Embryonic facial prominence (tissue), 1 donor: ENCODE data around the gene OR8I2.
"Not testable (repeated sequence)": the region's sequence is repeated elsewhere in the genome, so short reads cannot be mapped to it uniquely, and the experiment has no call there.

Source experiments
- DNase-seq: peaks from one replicate; pipeline ENCODE4 v3.0.0-alpha.2; 2016; ENCODE audit errors: extremely low spot score

Gene OR8I2

DNA sequence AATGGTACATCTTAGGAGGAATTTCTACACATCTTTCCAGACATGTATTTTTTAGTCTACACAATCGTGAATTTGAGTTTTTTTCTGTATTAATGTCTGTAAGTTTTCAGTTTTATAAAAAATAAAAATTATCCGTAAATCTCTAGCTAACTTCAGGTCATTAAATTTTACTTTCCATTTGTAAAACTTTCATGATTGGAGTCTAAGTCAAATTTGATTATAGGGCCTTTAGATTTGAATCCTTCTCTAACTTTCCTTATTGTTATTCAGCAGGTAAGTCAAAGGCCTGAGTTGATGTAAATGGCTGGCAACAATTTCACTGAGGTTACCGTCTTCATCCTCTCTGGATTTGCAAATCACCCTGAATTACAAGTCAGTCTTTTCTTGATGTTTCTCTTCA is at the start of gene OR8I2:
TSS of gene OR8I2 (plus strand) at position 301 of the 400 bp plus-strand sequence. CDS start at position 301, 0 bp downstream.
- DNase-seq, result no peak

DNA sequence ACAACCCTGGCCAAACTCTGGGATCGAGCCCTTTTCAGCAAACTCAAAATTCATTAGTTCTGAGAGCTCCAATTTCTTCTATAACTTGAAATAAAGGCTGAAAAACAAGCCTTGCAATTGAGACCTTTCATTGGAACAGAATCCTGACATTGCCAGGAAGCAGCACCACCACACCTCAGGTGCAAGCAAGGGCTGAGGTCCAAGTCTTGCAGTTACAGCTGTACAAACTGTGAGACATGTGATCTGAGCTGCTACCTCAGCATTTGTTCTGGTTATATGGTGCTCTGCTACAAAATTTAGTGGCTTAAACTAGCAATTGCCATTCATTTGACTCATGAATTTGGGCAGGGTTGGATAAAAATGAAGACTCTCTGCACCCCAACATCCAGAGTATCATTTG is 47.6 kb upstream of the OR8I2 start:
- DNase-seq, result no peak

DNA sequence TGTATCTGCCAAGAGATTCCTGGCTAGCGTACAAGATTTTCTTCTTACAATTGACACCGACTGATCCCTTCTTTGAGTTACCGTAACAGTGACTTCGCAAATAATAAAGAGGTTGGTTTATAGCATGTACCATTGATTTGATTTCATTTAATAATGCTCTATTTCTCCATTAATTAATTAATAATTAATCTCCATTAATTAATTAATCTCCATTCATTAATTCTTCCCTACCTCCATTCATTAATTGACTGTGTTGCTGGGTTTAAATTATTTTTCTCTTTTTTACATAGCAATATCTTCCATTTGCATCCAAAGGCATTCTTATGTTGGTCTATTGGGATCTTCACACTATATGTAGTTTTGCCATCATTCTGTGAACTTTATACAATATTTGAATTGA is 44.6 kb upstream of the OR8I2 start:
- DNase-seq, result no peak

DNA sequence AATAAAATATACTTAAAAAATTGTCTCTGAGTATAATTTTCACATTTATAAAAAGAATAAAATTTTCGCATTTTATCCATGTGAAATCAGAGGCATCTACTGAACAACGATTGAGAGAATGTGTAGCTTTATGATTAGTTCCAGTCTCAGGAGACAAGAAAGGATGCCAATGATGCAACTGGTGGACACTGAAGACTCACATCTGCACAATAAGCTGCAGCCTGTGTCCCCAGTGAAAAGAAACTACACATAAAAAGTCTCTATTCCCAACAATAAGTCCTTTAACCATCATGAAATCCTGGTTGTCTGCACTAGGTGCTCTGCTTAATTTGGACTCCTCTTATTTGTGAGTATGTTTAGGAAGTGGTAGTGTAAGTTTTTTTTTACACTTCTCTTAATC is 43.6 kb upstream of the OR8I2 start:
- no peak for DNase-seq

DNA sequence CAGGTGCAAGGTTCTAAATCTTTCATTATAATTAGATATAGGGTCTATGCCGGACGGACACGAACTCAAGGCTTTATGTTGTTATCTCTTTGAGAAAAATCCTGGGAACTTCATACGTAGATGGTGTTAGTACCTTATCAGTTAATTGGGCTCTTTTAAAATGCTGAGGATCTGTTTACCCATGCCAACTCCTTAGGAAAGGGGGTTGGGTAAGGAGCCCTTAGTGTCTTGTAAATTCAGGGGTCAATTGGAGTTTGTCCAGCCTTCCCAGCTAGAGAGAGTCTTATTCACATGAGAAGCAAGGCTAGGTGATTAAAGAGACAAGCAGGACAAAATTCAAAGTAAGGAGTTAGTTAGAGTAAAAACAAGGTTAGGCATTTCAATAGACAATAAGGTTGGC is 36.7 kb upstream of the OR8I2 start:
- DNase-seq, result not testable (repeated sequence)

DNA sequence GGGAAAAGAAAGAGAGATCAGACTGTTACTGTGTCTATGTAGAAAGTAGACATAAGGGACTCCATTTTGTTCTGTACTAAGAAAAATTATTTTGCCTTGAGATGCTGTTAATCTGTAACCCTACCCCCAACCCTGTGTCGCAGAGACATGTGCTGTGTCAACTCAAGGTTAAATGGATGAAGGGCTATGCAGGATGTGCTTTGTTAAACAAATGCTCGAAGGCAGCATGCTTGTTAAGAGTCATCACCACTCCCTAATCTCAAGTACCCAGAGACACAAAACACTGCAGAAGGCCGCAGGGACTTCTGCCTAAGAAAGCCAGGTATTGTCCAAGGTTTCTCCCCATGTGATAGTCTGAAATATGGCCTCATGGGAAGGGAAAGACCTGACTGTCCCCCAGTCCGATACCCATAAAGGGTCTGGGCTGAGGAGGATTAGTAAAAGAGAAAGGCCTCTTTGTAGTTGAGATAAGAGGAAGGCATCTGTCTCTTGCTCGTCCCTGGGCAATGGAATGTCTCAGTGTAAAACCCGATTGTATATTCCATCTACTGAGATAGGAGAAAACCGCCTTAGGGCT is 35.4 kb upstream of the OR8I2 start:
- DNase-seq, result not testable (repeated sequence)

DNA sequence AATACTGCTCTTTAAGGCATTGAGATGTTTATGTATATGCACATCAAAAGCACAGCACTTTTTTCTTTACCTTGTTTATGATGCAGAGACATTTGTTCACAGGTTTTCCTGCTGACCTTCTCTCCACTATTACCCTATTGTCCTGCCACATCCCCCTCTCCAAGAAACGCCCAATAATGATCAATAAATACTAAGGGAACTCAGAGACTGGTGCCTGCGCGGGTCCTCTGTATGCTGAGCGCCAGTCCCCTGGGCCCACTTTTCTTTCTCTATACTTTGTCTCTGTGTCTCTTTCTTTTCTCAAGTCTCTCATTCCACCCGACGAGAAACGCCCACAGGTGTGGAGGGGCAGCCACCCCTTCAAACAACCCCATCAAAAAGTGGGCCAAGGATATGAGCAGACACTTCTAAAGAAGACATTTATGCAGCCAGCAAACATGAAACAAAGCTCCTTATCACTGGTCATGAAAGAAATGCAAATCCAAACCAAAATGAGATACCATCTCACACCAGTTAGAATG is 34.8 kb upstream of the OR8I2 start:
- DNase-seq, result not testable (repeated sequence)

DNA sequence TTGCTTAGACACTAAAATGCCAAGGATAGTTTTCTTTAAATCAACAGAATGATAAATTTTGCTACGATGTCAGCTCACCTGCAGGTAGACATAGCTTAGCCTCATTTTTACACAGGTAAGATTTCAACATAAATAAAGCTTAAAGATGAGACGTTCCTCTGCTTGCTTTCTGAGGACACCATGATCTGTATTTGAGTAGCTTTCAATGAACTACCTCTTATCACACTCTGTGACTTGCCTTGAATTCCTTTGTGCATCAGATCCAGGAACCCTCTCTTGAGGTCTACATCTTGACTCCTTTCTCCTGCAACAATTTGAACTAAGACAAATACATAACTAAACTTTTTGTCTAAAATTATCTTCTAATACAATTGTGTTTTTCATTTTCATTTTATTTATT is 26.1 kb upstream of the OR8I2 start:
- no peak for DNase-seq

DNA sequence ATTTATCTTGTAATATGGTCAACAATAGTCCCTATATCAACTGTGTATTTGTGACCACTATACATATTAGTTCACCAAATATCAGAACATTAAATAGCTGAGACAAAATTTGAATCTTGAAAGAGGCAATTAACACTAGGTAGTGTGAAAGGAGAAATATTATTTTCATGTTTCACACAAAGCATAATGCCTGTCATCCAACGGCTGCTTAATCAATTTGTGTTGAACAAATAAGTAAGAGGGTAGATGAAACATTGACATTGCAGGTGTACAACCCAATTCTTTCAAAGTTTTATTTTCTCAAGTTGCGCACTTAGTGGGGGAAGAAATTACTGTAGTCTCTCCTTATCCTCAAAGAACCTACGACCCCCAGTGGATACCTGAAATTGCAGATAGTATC is 3.4 kb upstream of the OR8I2 start:
- DNase-seq, result no peak

DNA sequence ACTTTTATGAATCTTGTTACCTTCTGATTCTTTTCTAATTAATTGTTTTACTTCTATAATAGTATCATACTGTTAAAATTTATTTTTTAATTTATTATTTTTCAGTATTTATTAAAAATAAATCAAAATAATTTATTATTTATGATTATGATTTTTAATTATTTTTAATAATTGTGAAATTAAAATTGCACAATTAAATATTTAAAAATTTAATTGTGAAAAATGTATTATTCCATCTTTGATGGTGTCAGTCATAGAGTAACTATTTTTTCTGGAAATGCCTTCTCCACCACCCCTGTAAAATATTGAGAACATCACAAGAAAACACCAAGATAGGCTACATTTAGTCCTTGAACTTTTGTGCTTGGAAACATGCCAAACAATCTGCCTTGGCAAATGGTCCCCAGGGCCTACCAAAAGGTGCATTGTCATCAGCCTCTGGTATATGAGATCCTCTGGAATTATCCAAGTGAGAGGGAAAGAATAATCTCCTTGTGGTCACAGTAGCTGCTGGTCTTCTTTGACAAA is 10.2 kb downstream of the OR8I2 start, which contains the start of gene OR8H2:
TSS of gene OR8H2 (plus strand) at position 478 of the 528 bp plus-strand sequence. CDS start 1,356 bp downstream, outside the sequence.
- DNase-seq, result no peak

DNA sequence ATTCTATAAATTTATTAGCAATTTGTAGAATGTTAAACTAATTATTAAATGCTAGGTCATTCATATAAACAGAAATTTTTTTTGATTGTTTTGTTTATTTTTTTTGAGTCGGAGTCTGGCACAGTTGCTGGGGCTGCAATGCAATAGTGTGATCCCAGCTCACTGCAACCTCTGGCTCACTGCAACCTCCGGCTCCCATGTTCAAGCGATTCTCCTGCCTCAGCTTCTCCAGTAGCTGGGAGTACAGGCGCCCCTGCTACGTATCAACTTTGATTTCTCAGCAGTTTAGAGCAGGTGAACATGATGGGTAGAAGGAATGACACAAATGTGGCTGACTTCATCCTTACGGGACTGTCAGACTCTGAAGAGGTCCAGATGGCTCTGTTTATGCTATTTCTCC is 29.0 kb downstream of the OR8I2 start, which contains the start of gene OR8H3:
TSS of gene OR8H3 (plus strand) at position 301 of the 400 bp plus-strand sequence. CDS start at position 301, 0 bp downstream.
- no peak for DNase-seq

DNA sequence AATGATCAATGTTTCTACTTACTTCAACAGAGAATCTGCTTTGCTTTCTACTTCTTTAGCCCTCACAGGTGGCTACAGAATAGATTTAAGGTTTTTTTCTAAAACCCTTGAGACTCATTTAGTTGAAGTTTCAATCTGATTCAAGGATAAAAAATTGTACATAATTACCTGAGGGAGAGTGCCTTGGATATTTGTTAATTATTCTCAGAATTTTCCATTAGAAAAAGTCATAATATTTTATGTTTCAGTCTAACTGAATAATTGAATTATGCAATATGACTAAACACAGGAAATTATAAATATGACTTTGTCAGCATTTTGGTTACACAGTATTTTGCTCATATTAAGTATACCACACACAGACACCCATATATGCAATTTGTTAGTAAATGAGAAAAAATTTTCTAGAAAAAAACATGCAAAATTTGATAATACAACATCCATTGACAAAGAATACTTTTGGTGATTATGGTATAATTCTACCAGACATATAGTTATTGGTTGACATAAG is 47.1 kb downstream of the OR8I2 start, which contains the start of gene OR8J3:
TSS of gene OR8J3 (minus strand) at position 51 of the 511 bp plus-strand sequence. CDS start 2,483 bp downstream, outside the sequence.
- no peak for DNase-seq

DNA sequence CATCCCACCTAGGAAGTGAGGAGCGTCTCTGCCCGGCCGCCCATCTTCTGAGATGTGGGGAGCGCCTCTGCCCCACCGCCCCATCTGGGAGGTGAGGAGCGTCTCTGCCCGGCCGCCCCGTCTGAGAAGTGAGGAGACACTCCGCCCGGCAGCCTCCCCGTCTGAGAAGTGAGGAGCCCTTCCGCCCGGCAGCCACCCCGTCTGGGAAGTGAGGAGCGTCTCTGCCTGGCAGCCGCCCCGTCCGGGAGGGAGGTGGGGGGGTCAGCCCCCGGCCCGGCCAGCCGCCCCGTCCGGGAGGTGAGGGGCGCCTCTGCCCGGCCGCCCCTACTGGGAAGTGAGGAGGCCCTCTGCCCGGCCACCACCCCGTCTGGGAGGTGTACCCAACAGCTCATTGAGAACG is 50.6 kb downstream of the OR8I2 start:
- DNase-seq, result not testable (repeated sequence)
